ENCODE measurements around the gene COQ9. TPM values are rescaled to one million over a fixed set of nuclear protein-coding genes. Genes with fewer than 3 reads are reported as not detected.

The COQ9 gene
- total RNA-seq, 1 donor from 2014 or later, result 37.6 TPM

DNA sequence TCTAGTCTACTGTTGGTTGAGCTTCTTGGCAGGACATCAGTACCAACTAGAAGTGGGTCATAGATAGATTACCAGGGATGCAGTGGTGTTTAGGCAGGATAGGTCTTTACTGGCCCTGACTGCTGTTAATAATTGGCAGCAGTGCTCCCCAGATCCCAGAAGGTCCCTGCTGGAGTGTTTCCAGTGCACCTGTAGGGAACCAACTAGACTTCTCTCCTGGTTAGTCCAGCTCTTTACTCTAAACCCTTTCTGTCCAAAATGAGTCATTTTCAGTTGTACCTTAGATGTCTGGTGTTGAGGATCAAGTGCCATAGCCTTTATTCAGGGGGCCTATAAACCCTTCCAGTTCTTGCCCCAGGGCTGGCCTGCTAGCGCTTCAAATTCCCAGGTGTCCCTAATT is 23.9 kb downstream of the COQ9 start:
- Histone ChIP-seq H3K9me3 (no peaks in the 10 kb centered on the region), H3K36me3 (peaks cover 0 to 54% of the 10 kb centered on the region in 2 donors), H3K27ac (no peak overlapping the region), H3K4me1 (peaks cover 36% of the 10 kb centered on the region), H3K4me3 (no peak overlapping the region), H3K27me3 (no peaks in the 10 kb centered on the region)
- TF ChIP-seq POLR2A (IDR thresholded peaks at IDR 0.05), result no peak
- no peak for TF ChIP-seq POLR2AphosphoS5 (IDR thresholded peaks at IDR 0.05; ENCODE audit: insufficient read depth in 1 of 2, low read depth in 1 of 2)
- TF ChIP-seq, protein P1, sequence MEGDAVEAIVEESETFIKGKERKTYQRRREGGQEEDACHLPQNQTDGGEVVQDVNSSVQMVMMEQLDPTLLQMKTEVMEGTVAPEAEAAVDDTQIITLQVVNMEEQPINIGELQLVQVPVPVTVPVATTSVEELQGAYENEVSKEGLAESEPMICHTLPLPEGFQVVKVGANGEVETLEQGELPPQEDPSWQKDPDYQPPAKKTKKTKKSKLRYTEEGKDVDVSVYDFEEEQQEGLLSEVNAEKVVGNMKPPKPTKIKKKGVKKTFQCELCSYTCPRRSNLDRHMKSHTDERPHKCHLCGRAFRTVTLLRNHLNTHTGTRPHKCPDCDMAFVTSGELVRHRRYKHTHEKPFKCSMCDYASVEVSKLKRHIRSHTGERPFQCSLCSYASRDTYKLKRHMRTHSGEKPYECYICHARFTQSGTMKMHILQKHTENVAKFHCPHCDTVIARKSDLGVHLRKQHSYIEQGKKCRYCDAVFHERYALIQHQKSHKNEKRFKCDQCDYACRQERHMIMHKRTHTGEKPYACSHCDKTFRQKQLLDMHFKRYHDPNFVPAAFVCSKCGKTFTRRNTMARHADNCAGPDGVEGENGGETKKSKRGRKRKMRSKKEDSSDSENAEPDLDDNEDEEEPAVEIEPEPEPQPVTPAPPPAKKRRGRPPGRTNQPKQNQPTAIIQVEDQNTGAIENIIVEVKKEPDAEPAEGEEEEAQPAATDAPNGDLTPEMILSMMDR (IDR thresholded peaks at IDR 0.05), result no peak
- intact Hi-C loops (cut with DNase I), result no loop called here
- no peak for DNase-seq (ENCODE audit: extremely low spot score in 2 of 2)

DNA sequence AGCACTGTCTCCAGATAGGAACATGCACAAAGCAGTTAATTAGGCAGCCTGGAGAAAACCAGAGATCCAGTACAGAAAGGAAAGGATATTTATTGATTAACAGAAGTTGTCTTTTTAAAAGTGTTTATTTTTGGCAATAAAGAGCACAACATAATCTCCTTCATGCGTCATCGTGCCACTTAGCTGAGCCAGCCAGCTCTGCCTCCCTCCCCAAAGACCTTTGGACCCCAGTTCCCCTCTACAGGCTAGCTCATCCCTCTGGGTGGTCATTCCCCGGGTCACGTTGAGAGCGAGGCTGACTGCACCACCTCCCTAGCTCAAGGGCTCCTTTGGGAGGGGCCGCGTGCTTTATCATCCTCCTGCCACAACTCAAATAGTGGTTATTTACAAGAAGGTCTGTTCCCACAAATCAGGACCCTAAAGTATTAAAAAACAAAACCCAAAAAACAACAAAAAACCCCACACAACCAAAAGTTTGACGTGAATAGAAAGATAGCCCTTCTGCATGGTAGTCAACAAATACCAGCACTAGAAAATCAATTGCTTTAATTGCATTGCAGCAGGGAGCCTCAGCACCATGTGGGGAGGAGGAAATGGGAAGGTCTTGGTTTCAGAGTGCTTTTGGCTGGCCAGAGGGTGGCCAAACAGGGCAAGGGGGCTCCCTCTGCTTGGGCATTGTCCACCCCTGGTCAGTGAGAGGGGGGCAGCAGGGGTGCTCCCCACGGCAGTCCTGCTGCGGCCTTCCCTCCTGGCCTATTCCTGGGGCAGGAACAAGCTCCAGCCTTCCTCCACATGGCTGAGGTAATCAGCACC is 24.8 kb downstream of the COQ9 start:
- intact Hi-C loops (cut with DNase I), result no loop called here
- Histone ChIP-seq H3K27me3 (no peaks in the 10 kb centered on the region), H3K4me3 (no peak overlapping the region), H3K27ac (peak overlapping the region; percentile 17), H3K4me1 (peaks cover 44% of the 10 kb centered on the region), H3K36me3 (peaks cover 0 to 50% of the 10 kb centered on the region in 2 donors), H3K9me3 (no peaks in the 10 kb centered on the region)
- no peak for DNase-seq (ENCODE audit: extremely low spot score in 2 of 2)
- TF ChIP-seq POLR2AphosphoS5 (IDR thresholded peaks at IDR 0.05; ENCODE audit: insufficient read depth in 1 of 2, low read depth in 1 of 2) (no peak), POLR2A (IDR thresholded peaks at IDR 0.05) (no peak)
- TF ChIP-seq, protein P1 (IDR thresholded peaks at IDR 0.05), result no peak

DNA sequence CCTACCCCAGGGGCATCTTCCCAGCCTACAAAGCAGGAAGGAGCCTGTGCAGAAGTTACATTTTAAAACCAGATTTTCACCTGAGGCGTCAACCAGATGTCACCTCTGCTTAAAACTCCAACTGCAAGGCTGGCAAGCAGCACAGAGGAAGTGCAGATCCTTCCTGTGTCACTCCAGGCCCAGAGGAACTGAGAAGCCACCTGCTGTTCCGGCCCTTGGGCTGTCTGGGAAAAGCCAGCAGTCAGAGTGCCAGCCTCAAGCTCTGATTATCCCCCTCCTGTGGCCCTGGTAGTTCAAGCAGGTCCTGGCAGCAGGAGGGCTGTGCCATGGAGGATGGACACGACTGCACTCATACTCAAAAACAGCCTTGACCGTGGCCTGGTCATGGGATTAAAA is 25.4 kb downstream of the COQ9 start:
- no peaks in the 10 kb centered on the region for H3K9me3 ChIP-seq
- peaks cover 0 to 50% of the 10 kb centered on the region in 2 donors for H3K36me3 ChIP-seq
- H3K27me3 ChIP-seq, result no peaks in the 10 kb centered on the region
- H3K27ac ChIP-seq, result peak overlapping the region; percentile 17
- DNase-seq (ENCODE audit: extremely low spot score in 2 of 2), result no peak
- intact Hi-C loops (cut with DNase I), result no loop called here
- no peak overlapping the region for H3K4me3 ChIP-seq
- TF ChIP-seq POLR2AphosphoS5 (IDR thresholded peaks at IDR 0.05; ENCODE audit: insufficient read depth in 1 of 2, low read depth in 1 of 2) (no peak), POLR2A (IDR thresholded peaks at IDR 0.05) (no peak)
- TF ChIP-seq, protein P1 (IDR thresholded peaks at IDR 0.05), result no peak
- H3K4me1 ChIP-seq, result peaks cover 50% of the 10 kb centered on the region

GRCh38 chr16:57473176-57473840 is 26.0 kb downstream of the COQ9 start:
- H3K36me3 ChIP-seq, result peaks cover 0 to 45% of the 10 kb centered on the region in 2 donors
- TF ChIP-seq, protein P1 (IDR thresholded peaks at IDR 0.05), result no peak
- TF ChIP-seq POLR2AphosphoS5 (IDR thresholded peaks at IDR 0.05; ENCODE audit: insufficient read depth in 1 of 2, low read depth in 1 of 2) (no peak), POLR2A (IDR thresholded peaks at IDR 0.05) (no peak)
- no peaks in the 10 kb centered on the region for H3K27me3 ChIP-seq
- intact Hi-C loops (cut with DNase I), result no loop called here
- no peak for DNase-seq (ENCODE audit: extremely low spot score in 2 of 2)
- H3K27ac ChIP-seq, result no peak overlapping the region
- peaks cover 57% of the 10 kb centered on the region for H3K4me1 ChIP-seq
- H3K4me3 ChIP-seq, result no peak overlapping the region
- no peaks in the 10 kb centered on the region for H3K9me3 ChIP-seq

GRCh38 chr16:57473906-57474305 is 26.6 kb downstream of the COQ9 start:
- H3K4me3 ChIP-seq, result no peak overlapping the region
- TF ChIP-seq POLR2A (IDR thresholded peaks at IDR 0.05), result no peak
- TF ChIP-seq POLR2AphosphoS5 (IDR thresholded peaks at IDR 0.05; ENCODE audit: insufficient read depth in 1 of 2, low read depth in 1 of 2), result no peak
- TF ChIP-seq, protein P1 (IDR thresholded peaks at IDR 0.05), result no peak
- H3K4me1 ChIP-seq, result peaks cover 63% of the 10 kb centered on the region
- intact Hi-C loops (cut with DNase I), result no loop called here
- no peak overlapping the region for H3K27ac ChIP-seq
- H3K9me3 ChIP-seq, result no peaks in the 10 kb centered on the region
- DNase-seq (ENCODE audit: extremely low spot score in 2 of 2), result no peak
- no peaks in the 10 kb centered on the region for H3K27me3 ChIP-seq
- peaks cover 0 to 39% of the 10 kb centered on the region in 2 donors for H3K36me3 ChIP-seq

Data from vagina (tissue), 2 donors.